Measurements from ENCODE around the gene IL22.

The IL22 gene

GRCh38 chr12:68290126-68290525, 36.7 kb upstream of the IL22 start:
- no peak for TF ChIP-seq CTCF (conservative IDR thresholded peaks at IDR 0.05; ENCODE audit: low read depth, low read length)
- no peak for DNase-seq (ENCODE audit: low read depth)
- no peak overlapping the region for H3K4me3 ChIP-seq (ENCODE audit: low read length)

GRCh38 chr12:68287106-68287505, 33.7 kb upstream of the IL22 start:
- no peak for TF ChIP-seq CTCF (conservative IDR thresholded peaks at IDR 0.05; ENCODE audit: low read depth, low read length)
- no peak for DNase-seq (ENCODE audit: low read depth)
- no peak overlapping the region for H3K4me3 ChIP-seq (ENCODE audit: low read length)

GRCh38 chr12:68286396-68286795, 33.0 kb upstream of the IL22 start:
- no peak for TF ChIP-seq CTCF (conservative IDR thresholded peaks at IDR 0.05; ENCODE audit: low read depth, low read length)
- H3K4me3 ChIP-seq (ENCODE audit: low read length): no peak overlapping the region
- DNase-seq (ENCODE audit: low read depth): no peak

- no peak for DNase-seq (ENCODE audit: low read depth)
- TF ChIP-seq CTCF (conservative IDR thresholded peaks at IDR 0.05; ENCODE audit: low read depth, low read length): no peak
- H3K4me3 ChIP-seq (ENCODE audit: low read length): no peak overlapping the region
These were observed 32.1 kb upstream of the IL22 start for GRCh38 chr12:68285541-68285940.

GRCh38 chr12:68281322-68282077, 28.1 kb upstream of the IL22 start:
- DNase-seq (ENCODE audit: low read depth): no peak
- no peak overlapping the region for H3K4me3 ChIP-seq (ENCODE audit: low read length)

GRCh38 chr12:68280240-68280639, 26.8 kb upstream of the IL22 start:
- TF ChIP-seq CTCF (conservative IDR thresholded peaks at IDR 0.05; ENCODE audit: low read depth, low read length): no peak
- no peak overlapping the region for H3K4me3 ChIP-seq (ENCODE audit: low read length)
- no peak for DNase-seq (ENCODE audit: low read depth)

More at GRCh38 chr12:68281322-68282077, 28.1 kb upstream of the IL22 start:
- TF ChIP-seq CTCF (conservative IDR thresholded peaks at IDR 0.05; ENCODE audit: low read depth, low read length): no peak
